Myometrial cell (primary cell): Measurements from ENCODE around the gene CPLX3. TPM values are rescaled to one million over a fixed set of nuclear protein-coding genes. Genes with fewer than 3 reads are reported as not detected.

ENCODE experiments used
- total RNA-seq: library from RNA; depleted of rRNA; stranded (reverse); fragments of >200 nt; gene quantifications from 2 replicates; pipeline ENCODE4 v1.2.3, GENCODE V29; 2015

Gene CPLX3
- not detected in 2 replicates for total RNA-seq

GRCh38 chr15:74826364-74826819 is at the start of gene CPLX3:
TSS of gene CPLX3 (plus strand) at chr15:74826627. CDS start at chr15:74826704, 77 bp downstream.

GRCh38 chr15:74781431-74782258 is 44.8 kb upstream of the CPLX3 start, which contains the start of gene CSK:
TSS of gene CSK (plus strand) at chr15:74782080. CDS start at chr15:74798298, 16,218 bp downstream.

GRCh38 chr15:74812533-74812932 is 13.9 kb upstream of the CPLX3 start, which contains the start of gene LMAN1L:
TSS of gene LMAN1L (plus strand) at chr15:74812835. CDS start at chr15:74812855, 20 bp downstream.

GRCh38 chr15:74842581-74843444 is 16.4 kb downstream of the CPLX3 start, which contains the start of gene ULK3:
TSS of gene ULK3 (minus strand) at chr15:74843156. CDS start at chr15:74843105, 51 bp downstream.

GRCh38 chr15:74873036-74873755 is 46.8 kb downstream of the CPLX3 start, which contains the start of gene SCAMP2:
TSS of gene SCAMP2 (minus strand) at chr15:74873365. CDS start at chr15:74873255, 110 bp downstream.

Other genes with a start within 250 kb of the CPLX3 start
- 103 and 121 TPM in 2 replicates for gene CLK3, start 210.8 kb upstream of the CPLX3 start, total RNA-seq
- gene EDC3, start 130.6 kb upstream of the CPLX3 start, total RNA-seq = 10.8 and 15.3 TPM in 2 replicates
- gene CYP1A1, start 101.1 kb upstream of the CPLX3 start, total RNA-seq = not detected in 2 replicates
- not detected in 2 replicates for gene CYP1A2, start 77.8 kb upstream of the CPLX3 start, total RNA-seq
- gene CSK, start 44.5 kb upstream of the CPLX3 start, total RNA-seq = 22.2 and 26.6 TPM in 2 replicates
- not detected in 2 replicates for gene LMAN1L, start 13.8 kb upstream of the CPLX3 start, total RNA-seq
- 18.8 and 35.2 TPM in 2 replicates for gene ULK3, start 16.5 kb downstream of the CPLX3 start, total RNA-seq
- gene SCAMP2, start 46.7 kb downstream of the CPLX3 start, total RNA-seq = 60.4 and 87.6 TPM in 2 replicates
- 46.6 and 74.1 TPM in 2 replicates for gene MPI, start 63.4 kb downstream of the CPLX3 start, total RNA-seq
- gene FAM219B, start 80.2 kb downstream of the CPLX3 start, total RNA-seq = 22.2 and 48.7 TPM in 2 replicates
- gene COX5A, start 111.4 kb downstream of the CPLX3 start, total RNA-seq = 139 and 151 TPM in 2 replicates
- 0.53 and 1.2 TPM in 2 replicates for gene RPP25, start 130.1 kb downstream of the CPLX3 start, total RNA-seq
- 2.0 and 5.5 TPM in 2 replicates for gene SCAMP5, start 168.9 kb downstream of the CPLX3 start, total RNA-seq
- 15.9 and 23.7 TPM in 2 replicates for gene PPCDC, start 197.0 kb downstream of the CPLX3 start, total RNA-seq